Measurements from ENCODE around the gene MSH3. TPM values are rescaled to one million over a fixed set of nuclear protein-coding genes. Genes with fewer than 3 reads are reported as not detected.

The MSH3 gene
- polyA plus RNA-seq, 1 of the 3 experiments (the other 2 are of a cell fraction): 3.5 TPM

GRCh38 chr5:80925931-80926330 is 271.5 kb downstream of the MSH3 start:
- Histone ChIP-seq H4K20me1 (ENCODE audit: insufficient read depth) (no peaks in the 10 kb centered on the region), H3K27me3 (ENCODE audit: insufficient read depth) (no peaks in the 10 kb centered on the region), H3K9ac (no peak overlapping the region), H3K9me2 (no peaks in the 10 kb centered on the region), H3K27ac (ENCODE audit: low read depth in 2 of 2, low read length in 1 of 2) (no peak overlapping the region), H3K4me1 (ENCODE audit: control insufficient read depth in 1 of 2, insufficient read depth in 2 of 2, low read depth in 1 of 2, low read length in 1 of 2) (no peaks in the 10 kb centered on the region; a peak in 1 of 4 replicates), H3K36me3 (replicated peaks in 1 of 2; ENCODE audit: control insufficient read depth in 1 of 2, insufficient read depth in 2 of 2, low read length in 1 of 2) (no peaks in the 10 kb centered on the region), H2AFZ (ENCODE audit: low read depth) (no peak overlapping the region), H3K9me3 (no peaks in the 10 kb centered on the region), H3K4me3 (ENCODE audit: low read depth in 2 of 2, low read length in 1 of 2) (no peak overlapping the region), H3K4me2 (no peak overlapping the region), H3K79me2 (ENCODE audit: insufficient read depth) (no peaks in the 10 kb centered on the region), H3F3A (replicated peaks; ENCODE audit: insufficient read depth) (no peaks in the 10 kb centered on the region)
- DNase-seq: no peak
- 46% methylated on average over 1 of the region's 1 CpG for WGBS (ENCODE audit: low lambda C conversion rate)
- TF ChIP-seq MXI1 (IDR thresholded peaks at IDR 0.05; ENCODE audit: low read depth, low read length) (no peak), RAD21 (IDR thresholded peaks at IDR 0.05; ENCODE audit: low read length) (no peak), ELF1 (IDR thresholded peaks at IDR 0.05) (no peak), TEAD4 (IDR thresholded peaks at IDR 0.05; ENCODE audit: borderline replicate concordance, insufficient read depth) (no peak), GABPA (IDR thresholded peaks at IDR 0.05; ENCODE audit: low read depth) (no peak), FOSL2 (IDR thresholded peaks at IDR 0.05; ENCODE audit: borderline replicate concordance, low read depth) (no peak), JUND (IDR thresholded peaks at IDR 0.05) (no peak), NFIC (IDR thresholded peaks at IDR 0.05; ENCODE audit: borderline replicate concordance) (no peak), MEF2A (IDR thresholded peaks at IDR 0.05; ENCODE audit: borderline replicate concordance, low read depth) (no peak)
- POLR2A ChIA-PET: no interaction called here
- CTCF ChIA-PET: no interaction called here

Small RNA genes lying within 50 kb of the gene (small RNA-seq; reads per million reads assigned to genes)
- 0 to 0.39 (median 0) reads per million in 7 experiments for gene MTRNR2L2

Other genes starting within 250 kb of the MSH3 start
- gene ZFYVE16, start 246.6 kb upstream of the MSH3 start, polyA plus RNA-seq (2012; rRNA removed): 3.3 and 4.8 TPM in 2 replicates
- gene FAM151B, start 166.6 kb upstream of the MSH3 start, polyA plus RNA-seq (2012; rRNA removed): 1.2 and 1.5 TPM in 2 replicates
- not detected in 2 replicates for gene ANKRD34B, start 84.4 kb upstream of the MSH3 start, polyA plus RNA-seq (2012; rRNA removed)
- 16.6 and 18.3 TPM in 2 replicates for gene DHFR, start 331 bp downstream of the MSH3 start, polyA plus RNA-seq (2012; rRNA removed)